Left cardiac atrium (tissue), 4 donors: ENCODE data around the gene IRF2. TPM values are rescaled to one million over a fixed set of nuclear protein-coding genes. Genes with fewer than 3 reads are reported as not detected.

Experiments used
- ATAC-seq, 2 donors: fragments of 200-7000 bp; cut with Tn5 transposase; one replicate each; pipeline ENCODE4 v1.9.1; 2020; ENCODE audit warnings: mild to moderate bottlenecking in 2 of 2, moderate library complexity in 2 of 2
- DNase-seq: peaks from one replicate; pipeline ENCODE4 v3.0.0-alpha.2; 2020
- intact Hi-C, 2 donors: fragments of 100-400 bp; cut with DNase I; formaldehyde crosslinking; loops; one replicate each; pipeline versions ENCODE4 v1.14.1 to v1.15.1; 2022 to 2023
- total RNA-seq, 2 donors: library from RNA; stranded (reverse); fragmentation: NEBNext Ultra II Directional; extraction: Animal tissue kit (Norgen Biotek cat#: 25700); gene quantifications; one replicate each; pipeline ENCODE4 v1.2.1, GENCODE V29; 2021
- donor health status: DM: no; HTN: yes; CAD: no.
- donor health status: DM: no; HTN: yes; CAD: no; lungs with severe emphysema.
- donor health status: DM: yes; HTN: yes; CAD: no.
- donor health status: Dilated cardiomyopathy.

Gene IRF2
- total RNA-seq, 2 donors from 2014 or later: 27.1 to 30.0 TPM

- DNase-seq (no peak), ATAC-seq (no peak)
- intact Hi-C loops: no loop called here
Measured at GRCh38 chr4:184456337-184456736, 18.0 kb downstream of the IRF2 start.

- ATAC-seq: no peak
- intact Hi-C loops: no loop called here
- DNase-seq: no peak
Measured at GRCh38 chr4:184455299-184455698, 19.1 kb downstream of the IRF2 start.

GRCh38 chr4:184453365-184454160 is 20.8 kb downstream of the IRF2 start:
- intact Hi-C loops: no loop called here
- ATAC-seq: peak; percentile 38 to 70
- DNase-seq: no peak

- DNase-seq (no peak), ATAC-seq (no peak)
Measured at GRCh38 chr4:184452740-184453139, 21.6 kb downstream of the IRF2 start.

GRCh38 chr4:184451726-184452125 is 22.6 kb downstream of the IRF2 start:
- ATAC-seq: no peak
- intact Hi-C loops: no loop called here
- no peak for DNase-seq

More at GRCh38 chr4:184452740-184453139, 21.6 kb downstream of the IRF2 start:
- intact Hi-C loops: no loop called here

- intact Hi-C loops: no loop called here
- ATAC-seq (no peak), DNase-seq (no peak)
Measured at GRCh38 chr4:184450743-184451535, 23.4 kb downstream of the IRF2 start.

GRCh38 chr4:184450045-184450444 is 24.3 kb downstream of the IRF2 start:
- ATAC-seq: peak; percentile 43 to 60
- DNase-seq: no peak
- intact Hi-C loops: no loop called here

GRCh38 chr4:184448821-184449220 is 25.5 kb downstream of the IRF2 start:
- DNase-seq (peak; percentile 43), ATAC-seq (peak; percentile 90 to 91)
- intact Hi-C loops: no loop called here

- ATAC-seq: no peak
- no peak for DNase-seq
- intact Hi-C loops: no loop called here
Measured at GRCh38 chr4:184448141-184448540, 26.2 kb downstream of the IRF2 start.

- intact Hi-C loops: no loop called here
- no peak for DNase-seq
- no peak for ATAC-seq
Measured at GRCh38 chr4:184447664-184448063, 26.7 kb downstream of the IRF2 start.

GRCh38 chr4:184446132-184446658 is 28.2 kb downstream of the IRF2 start:
- intact Hi-C loops: no loop called here
- DNase-seq (no peak), ATAC-seq (no peak)

- DNase-seq: no peak
- ATAC-seq: no peak
- intact Hi-C loops: no loop called here
Measured at GRCh38 chr4:184444953-184445309, 29.4 kb downstream of the IRF2 start.

- no peak for DNase-seq
- intact Hi-C loops: no loop called here
- ATAC-seq: no peak
Measured at GRCh38 chr4:184444215-184444952, 30.0 kb downstream of the IRF2 start.

- ATAC-seq: no peak
- DNase-seq: no peak
- intact Hi-C loops: no loop called here
Measured at GRCh38 chr4:184443318-184443717, 31.0 kb downstream of the IRF2 start.

GRCh38 chr4:184442314-184442635 is 32.1 kb downstream of the IRF2 start:
- DNase-seq: no peak
- intact Hi-C loops: no loop called here
- ATAC-seq: no peak

GRCh38 chr4:184441461-184442313 is 32.7 kb downstream of the IRF2 start:
- DNase-seq (no peak), ATAC-seq (peak; percentile 18 to 39)
- intact Hi-C loops: no loop called here

GRCh38 chr4:184440595-184441358 is 33.6 kb downstream of the IRF2 start:
- ATAC-seq: no peak
- intact Hi-C loops: no loop called here

More at GRCh38 chr4:184440595-184441358, 33.6 kb downstream of the IRF2 start:
- DNase-seq: no peak
